B cell (primary cell): ENCODE data around the gene PITRM1. TPM values are rescaled to one million over a fixed set of nuclear protein-coding genes. Genes with fewer than 3 reads are reported as not detected.
"Not testable (repeated sequence)": the region's sequence is repeated elsewhere in the genome, so short reads cannot be mapped to it uniquely, and the experiment has no call there.

Experiments used
- ATAC-seq: fragments of 200-7000 bp; cut with Tn5 transposase; one replicate; pipeline ENCODE4 v1.10.0; 2021; ENCODE audit warnings: low read depth, mild to moderate bottlenecking, moderate number of reproducible peaks, moderate library complexity
- CTCF ChIA-PET: fragments of 350-600 bp; sonication (Branson Sonifier 250); formaldehyde crosslinking; loops from one replicate; lab custom pipeline; 2021; ENCODE audit warnings: antibody characterized with exemption, inconsistent platforms; lab: Charles Lee
- POLR2A ChIA-PET: fragments of 350-600 bp; sonication (Branson Sonifier 250); formaldehyde crosslinking; loops from one replicate; lab custom pipeline; 2021; ENCODE audit warnings: antibody characterized with exemption; lab: Charles Lee
- DNase-seq: peaks from one replicate; pipeline ENCODE4 v3.0.0; 2013
- H2AFZ ChIP-seq: 2 replicates; pipeline ENCODE4 v1.6.1; 2012; ENCODE audit warnings: mild to moderate bottlenecking, low read depth, low read length; ENCODE audit not compliant: insufficient read depth, poor library complexity, severe bottlenecking
- H3K27ac ChIP-seq, 2 donors: 1 replicate in 1 of 2; 2 replicates in 1 of 2; pipeline ENCODE4 v1.5.1; 2012 to 2013; ENCODE audit warnings: low read length in 2 of 2, mild to moderate bottlenecking in 2 of 2, moderate library complexity in 1 of 2
- H3K27me3 ChIP-seq, 4 experiments: fragments of 200-600 bp in 1 of 4; sonication (generic) in 1 of 4; replicated peaks in 1 of 4; 1 replicate in 2 of 4; 2 replicates in 2 of 4; pipeline versions ENCODE4 v1.6.1 to v1.7.0; 2013 to 2016; ENCODE audit warnings: low read length in 3 of 4, mild to moderate bottlenecking in 2 of 4, mixed read lengths in 1 of 4, moderate library complexity in 1 of 4; ENCODE audit not compliant: insufficient read depth in 4 of 4, control insufficient read depth in 3 of 4; ENCODE audit errors: control extremely low read depth in 1 of 4
- H3K36me3 ChIP-seq, 2 experiments: replicated peaks in 1 of 2; 1 replicate in 1 of 2; 2 replicates in 1 of 2; pipeline versions ENCODE4 v1.6.1 to v1.7.1; 2013; ENCODE audit warnings: low read length in 1 of 2; ENCODE audit not compliant: insufficient read depth in 2 of 2, control insufficient read depth in 1 of 2; ENCODE audit errors: control extremely low read depth in 1 of 2, extremely low read depth in 1 of 2
- H3K4me1 ChIP-seq, 2 donors: fragments of 200-600 bp in 1 of 2; sonication (generic) in 1 of 2; 1 replicate in 1 of 2; 2 replicates in 1 of 2; pipeline versions ENCODE4 v1.5.1 to v1.6.1; 2013 to 2017; ENCODE audit warnings: low read length in 2 of 2; ENCODE audit not compliant: control insufficient read depth in 2 of 2, insufficient read depth in 2 of 2
- H3K4me2 ChIP-seq: replicated peaks from 2 replicates; pipeline ENCODE3; 2012; ENCODE audit warnings: mild to moderate bottlenecking, low read depth, low read length; ENCODE audit not compliant: poor library complexity, severe bottlenecking
- H3K4me3 ChIP-seq, 5 experiments: fragments of 200-600 bp in 1 of 5; sonication (generic) in 1 of 5; 1 replicate in 3 of 5; 2 replicates in 2 of 5; pipeline versions ENCODE4 v1.5.1 to v1.7.0; 2011 to 2016; ENCODE audit warnings: low read length in 4 of 5, mild to moderate bottlenecking in 4 of 5, low read depth in 2 of 5, control low read depth in 1 of 5, moderate library complexity in 1 of 5; ENCODE audit not compliant: insufficient read depth in 1 of 5; ENCODE audit errors: control extremely low read depth in 1 of 5, extremely low read depth in 1 of 5
- H3K79me2 ChIP-seq: fragments of 200-600 bp; sonication (generic); one replicate; pipeline ENCODE4 v1.6.0; 2016; ENCODE audit warnings: low read length; ENCODE audit not compliant: control insufficient read depth, insufficient read depth
- H3K9ac ChIP-seq: fragments of 200-600 bp; sonication (generic); 2 replicates; pipeline ENCODE4 v1.6.1; 2017; ENCODE audit warnings: mild to moderate bottlenecking, low read length, moderate library complexity
- H3K9me3 ChIP-seq, 3 donors: one replicate each; pipeline versions ENCODE4 v1.6.1 to v1.7.1; 2013; ENCODE audit warnings: low read length in 2 of 3; ENCODE audit not compliant: control insufficient read depth in 2 of 3, insufficient read depth in 1 of 3; ENCODE audit errors: control extremely low read depth in 1 of 3
- H4K20me1 ChIP-seq: 2 replicates; pipeline ENCODE4 v1.6.0; 2012; ENCODE audit warnings: mild to moderate bottlenecking, low read length; ENCODE audit not compliant: insufficient read depth, control insufficient read depth, poor library complexity, severe bottlenecking
- H3K27ac Mint-ChIP-seq: one replicate; pipeline ENCODE4 v1.8.0; 2021; ENCODE audit warnings: mixed read lengths
- H3K27me3 Mint-ChIP-seq: one replicate; pipeline ENCODE4 v1.8.0; 2021; ENCODE audit warnings: mixed read lengths
- H3K4me1 Mint-ChIP-seq: one replicate; pipeline ENCODE4 v1.8.0; 2021; ENCODE audit warnings: mixed read lengths
- H3K4me3 Mint-ChIP-seq: one replicate; pipeline ENCODE4 v1.8.0; 2021; ENCODE audit warnings: mixed read lengths
- H3K9me3 Mint-ChIP-seq: one replicate; pipeline ENCODE4 v1.8.0; 2022; ENCODE audit warnings: mixed read lengths; ENCODE audit not compliant: insufficient read depth
- EZH2 ChIP-seq: IDR thresholded peaks from 2 replicates; pipeline ENCODE4 v1.6.1; 2012; ENCODE audit warnings: borderline replicate concordance, low read depth, mild to moderate bottlenecking, moderate library complexity, low read length; ENCODE audit not compliant: insufficient read depth, poor library complexity, severe bottlenecking
- WGBS: methylation state at CpG from one replicate; pipeline ENCODE4 v1.1.5; 2013; ENCODE audit warnings: missing lambda C conversion rate; ENCODE audit not compliant: insufficient coverage; 5-methylcytosine and 5-hydroxymethylcytosine counted together
- intact Hi-C: fragments of 100-400 bp; cut with micrococcal nuclease; formaldehyde crosslinking; loops from one replicate; pipeline ENCODE4 v1.10.0; 2022
- polyA plus RNA-seq: library from polyadenylated mRNA; depleted of rRNA; stranded (reverse); fragments of >200 nt; gene quantifications from 2 replicates; pipeline ENCODE4 v1.2.3, GENCODE V29; 2012
- total RNA-seq, 2 donors: library from RNA; stranded (reverse); fragments of 120-200 nt in 1 of 2; gene quantifications; 1 replicate in 1 of 2; 2 replicates in 1 of 2; pipeline versions ENCODE4 v1.2.3 to v1.2.4, GENCODE V29; 2013 to 2022
- TF ChIP-seq, protein P1 (sequence below): fragments of 200-600 bp; IDR thresholded peaks from one replicate; pipeline ENCODE4 v1.8.0; 2022; ENCODE audit warnings: antibody characterized with exemption, mild to moderate bottlenecking

PITRM1 gene
- total and polyA plus RNA-seq, 2 donors (not counting 1 experiment from before 2014, with no cell fraction given), result 50.7 to 71.1 TPM

DNA sequence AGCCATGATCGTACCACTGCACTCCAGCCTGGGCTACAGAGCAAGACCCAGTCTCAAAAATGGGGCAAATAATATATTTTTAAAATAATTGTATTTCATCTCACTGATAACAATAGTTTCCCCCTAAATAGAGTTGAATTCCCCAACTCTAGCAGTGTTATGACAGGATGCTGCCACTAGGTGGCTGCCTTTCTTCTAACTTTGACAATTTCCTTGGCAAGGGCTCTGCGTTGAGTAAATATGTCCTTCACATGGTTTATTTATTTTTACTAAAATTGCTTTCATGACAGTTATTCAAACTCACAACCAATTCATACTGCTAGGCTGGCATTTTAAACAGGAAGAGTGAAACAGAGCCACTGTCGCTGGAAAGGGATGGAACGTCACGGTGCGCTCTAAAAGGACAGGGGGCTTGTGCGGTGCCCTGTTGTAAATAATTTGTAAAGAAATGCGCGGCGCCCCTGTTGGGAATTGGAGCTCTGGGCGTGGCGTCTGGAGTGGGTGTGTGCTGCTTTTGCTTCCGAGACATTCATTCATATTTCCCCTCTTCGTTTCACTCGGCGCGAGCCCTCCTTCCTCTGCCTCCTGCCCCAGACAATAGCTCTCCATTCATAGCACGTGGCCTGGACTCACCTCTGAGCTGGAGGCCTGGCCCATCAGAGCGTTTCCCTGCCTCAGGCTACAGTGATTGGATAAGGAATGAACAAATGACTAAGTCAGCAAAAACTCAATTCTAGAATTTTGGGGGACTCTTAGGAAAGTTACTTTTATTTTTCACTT is 20.5 kb upstream of the PITRM1 start:
- ATAC-seq (peak; percentile 53), DNase-seq (peak; percentile 57)
- H2AFZ ChIP-seq, result no peak overlapping the region
- no peak for TF ChIP-seq EZH2
- TF ChIP-seq, protein P1, sequence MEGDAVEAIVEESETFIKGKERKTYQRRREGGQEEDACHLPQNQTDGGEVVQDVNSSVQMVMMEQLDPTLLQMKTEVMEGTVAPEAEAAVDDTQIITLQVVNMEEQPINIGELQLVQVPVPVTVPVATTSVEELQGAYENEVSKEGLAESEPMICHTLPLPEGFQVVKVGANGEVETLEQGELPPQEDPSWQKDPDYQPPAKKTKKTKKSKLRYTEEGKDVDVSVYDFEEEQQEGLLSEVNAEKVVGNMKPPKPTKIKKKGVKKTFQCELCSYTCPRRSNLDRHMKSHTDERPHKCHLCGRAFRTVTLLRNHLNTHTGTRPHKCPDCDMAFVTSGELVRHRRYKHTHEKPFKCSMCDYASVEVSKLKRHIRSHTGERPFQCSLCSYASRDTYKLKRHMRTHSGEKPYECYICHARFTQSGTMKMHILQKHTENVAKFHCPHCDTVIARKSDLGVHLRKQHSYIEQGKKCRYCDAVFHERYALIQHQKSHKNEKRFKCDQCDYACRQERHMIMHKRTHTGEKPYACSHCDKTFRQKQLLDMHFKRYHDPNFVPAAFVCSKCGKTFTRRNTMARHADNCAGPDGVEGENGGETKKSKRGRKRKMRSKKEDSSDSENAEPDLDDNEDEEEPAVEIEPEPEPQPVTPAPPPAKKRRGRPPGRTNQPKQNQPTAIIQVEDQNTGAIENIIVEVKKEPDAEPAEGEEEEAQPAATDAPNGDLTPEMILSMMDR, result peak; percentile 91
- no peak overlapping the region for H3K9ac ChIP-seq
- Mint-ChIP-seq H3K4me3 (no peak overlapping the region), H3K27me3 (peaks cover 20% of the 10 kb centered on the region), H3K9me3 (no peaks in the 10 kb centered on the region), H3K4me1 (peaks cover 6% of the 10 kb centered on the region), H3K27ac (no peak overlapping the region)
- H3K4me1 ChIP-seq, result peaks cover 7% of the 10 kb centered on the region in 2 donors
- H4K20me1 ChIP-seq, result no peaks in the 10 kb centered on the region
- no peaks in the 10 kb centered on the region for H3K36me3 ChIP-seq
- ChIA-PET POLR2A (no interaction called here), CTCF (interaction anchor here (0.5 to 9.3 kb wide), 11 partner anchors 10 to 1590 kb away, joined by 3 to 136 read pairs (median 3); no protein-coding TSS in a partner anchor)
- H3K4me3 ChIP-seq, result no peak overlapping the region
- 73% methylated on average over 6 of the region's 19 CpGs for WGBS
- no peak overlapping the region for H3K27ac ChIP-seq
- no peaks in the 10 kb centered on the region for H3K9me3 ChIP-seq
- H3K79me2 ChIP-seq, result no peaks in the 10 kb centered on the region
- no peak overlapping the region for H3K4me2 ChIP-seq
- peaks cover 0 to 26% (median 6%) of the 10 kb centered on the region in 4 experiments for H3K27me3 ChIP-seq
- intact Hi-C loops, result loop anchor here (1.0 kb wide), 2 partner anchors 1463 to 1574 kb away; no protein-coding TSS in a partner anchor

DNA sequence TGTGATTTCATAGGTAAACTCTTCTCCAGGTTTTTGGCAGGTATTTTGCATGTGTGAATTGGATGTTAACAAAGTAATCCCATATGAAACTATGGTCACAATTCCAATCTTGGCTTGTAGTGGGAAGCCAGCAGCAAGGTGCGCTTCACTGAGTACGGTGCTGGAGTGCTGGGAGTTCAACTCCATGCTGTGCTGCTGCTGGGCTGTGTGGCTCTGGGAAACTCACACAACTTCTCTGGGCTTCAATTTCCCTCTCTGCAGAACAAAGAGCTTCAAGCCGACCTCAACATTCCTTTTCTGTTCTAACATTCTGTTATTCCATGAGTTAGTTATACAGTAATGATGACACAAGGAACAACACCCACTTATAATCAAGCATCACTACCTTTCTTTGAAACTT is 18.2 kb upstream of the PITRM1 start:
- no peak overlapping the region for H3K4me2 ChIP-seq
- WGBS, result 86% methylated on average over 2 of the region's 3 CpGs
- H3K4me1 Mint-ChIP-seq, result peaks cover 2% of the 10 kb centered on the region
- ATAC-seq (no peak), DNase-seq (no peak)
- intact Hi-C loops, result no loop called here
- H3K36me3 ChIP-seq, result no peaks in the 10 kb centered on the region
- no peak overlapping the region for H3K9ac ChIP-seq
- no peak overlapping the region for H3K4me3 ChIP-seq
- H3K27me3 Mint-ChIP-seq, result peaks cover 22% of the 10 kb centered on the region
- no peak for TF ChIP-seq EZH2
- TF ChIP-seq, protein P1, result no peak
- no peaks in the 10 kb centered on the region for H3K79me2 ChIP-seq
- H3K4me3 Mint-ChIP-seq, result no peak overlapping the region
- ChIA-PET POLR2A (no interaction called here), CTCF (interaction anchor here (0.9 to 9.3 kb wide), 3 partner anchors 13 to 1577 kb away, joined by 3 to 136 read pairs (median 8); no protein-coding TSS in a partner anchor)
- no peaks in the 10 kb centered on the region for H4K20me1 ChIP-seq
- peaks cover 0 to 16% (median 2%) of the 10 kb centered on the region in 4 experiments for H3K27me3 ChIP-seq
- H2AFZ ChIP-seq, result no peak overlapping the region
- H3K27ac ChIP-seq, result no peak overlapping the region
- no peak overlapping the region for H3K27ac Mint-ChIP-seq
- no peaks in the 10 kb centered on the region for H3K9me3 ChIP-seq
- H3K4me1 ChIP-seq, result no peaks in the 10 kb centered on the region
- no peaks in the 10 kb centered on the region for H3K9me3 Mint-ChIP-seq

DNA sequence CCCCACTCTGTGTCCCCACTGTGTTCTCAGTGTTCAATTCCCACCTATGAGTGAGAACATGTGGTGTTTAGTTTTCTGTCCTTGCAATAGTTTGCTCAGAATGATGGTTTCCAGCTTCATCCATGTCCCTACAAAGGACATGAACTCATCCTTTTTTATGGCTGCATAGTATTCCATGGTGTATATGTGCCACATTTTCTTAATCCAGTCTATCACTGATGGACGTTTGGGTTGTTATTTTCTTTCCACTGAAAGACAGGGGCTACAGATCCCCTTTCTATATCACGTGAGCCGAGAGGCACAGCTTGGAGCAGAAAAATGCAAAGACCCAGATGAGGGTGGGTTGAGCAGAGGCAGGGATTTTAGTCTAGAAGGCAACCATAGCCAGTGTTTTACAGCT is 14.6 kb upstream of the PITRM1 start:
- H3K4me3 Mint-ChIP-seq, H3K27ac ChIP-seq, H2AFZ ChIP-seq, DNase-seq, H4K20me1 ChIP-seq, H3K9me3 ChIP-seq, H3K27me3 ChIP-seq, H3K4me1 Mint-ChIP-seq, H3K27ac Mint-ChIP-seq, CTCF ChIA-PET, H3K4me3 ChIP-seq, H3K9ac ChIP-seq, H3K4me2 ChIP-seq, POLR2A ChIA-PET, H3K79me2 ChIP-seq, H3K9me3 Mint-ChIP-seq, intact Hi-C loops, ATAC-seq, H3K36me3 ChIP-seq, H3K4me1 ChIP-seq: not testable (repeated sequence)
- 100% methylated on average over 2 of the region's 3 CpGs for WGBS
- peaks cover 22% of the 10 kb centered on the region for H3K27me3 Mint-ChIP-seq
